Measurements from ENCODE around the gene CYP3A5.

CYP3A5 gene

DNA sequence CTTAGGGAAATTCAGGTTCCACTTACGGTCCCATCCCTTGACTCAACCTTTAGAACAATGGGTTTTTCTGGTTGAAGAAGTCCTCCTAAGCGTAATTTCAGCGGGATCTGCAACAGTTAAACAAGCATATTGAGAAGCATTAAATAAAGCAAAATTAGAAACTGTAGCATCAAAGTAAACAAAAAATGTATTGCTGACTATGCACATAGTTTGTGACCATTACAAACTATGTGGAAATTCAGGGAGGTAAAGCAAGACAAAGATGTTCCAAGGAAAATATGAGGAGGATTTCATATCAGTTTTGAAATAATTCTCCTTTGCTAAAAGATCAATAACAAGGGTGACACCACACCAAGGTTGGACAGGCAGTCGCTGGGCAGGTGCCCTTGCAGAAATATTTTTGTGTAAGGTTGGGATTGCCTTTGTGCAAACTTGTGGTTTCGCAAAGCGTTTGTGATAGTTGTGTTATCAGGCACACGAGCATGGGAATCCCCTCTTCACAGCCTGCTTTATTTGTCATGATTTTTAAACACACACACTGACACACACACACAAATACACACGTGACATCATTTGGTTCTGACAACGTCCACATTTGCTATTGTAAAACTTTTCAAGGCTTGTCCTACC is 5.4 kb upstream of the CYP3A5 start:
- H3K9me3 ChIP-seq = peaks cover 6% of the 10 kb centered on the region
- no peaks in the 10 kb centered on the region for H4K20me1 ChIP-seq
- H3K4me2 ChIP-seq = no peak overlapping the region
- H3K4me1 ChIP-seq = no peaks in the 10 kb centered on the region
- H3K36me3 ChIP-seq = no peaks in the 10 kb centered on the region
- no peaks in the 10 kb centered on the region for H3K27me3 ChIP-seq
- no peak overlapping the region for H3K4me3 ChIP-seq
- TF ChIP-seq Cebpa-rat (IDR thresholded peaks at IDR 0.05) = no peak
- H3K27ac ChIP-seq = no peak overlapping the region
- no peak overlapping the region for H3K9ac ChIP-seq

DNA sequence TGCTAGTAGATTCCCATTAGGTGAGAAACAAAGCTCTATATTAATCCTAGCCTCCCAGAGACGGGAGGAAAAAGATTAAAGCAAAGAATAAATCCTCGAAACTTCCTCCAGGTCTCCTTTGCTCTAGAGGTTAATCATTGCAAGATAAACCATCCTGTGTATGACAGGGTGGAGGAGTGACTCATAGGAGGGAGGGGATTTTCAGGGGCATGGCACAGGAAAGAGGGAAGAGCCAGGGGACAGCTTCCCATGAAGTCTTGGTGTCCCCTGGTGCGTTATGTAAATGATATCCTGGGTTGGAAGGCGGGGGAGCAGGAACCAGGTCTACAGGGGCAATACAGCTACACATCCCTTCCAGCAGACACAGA is 780 bp downstream of the CYP3A5 start:
- Histone ChIP-seq H3K4me3 (no peak overlapping the region), H4K20me1 (no peaks in the 10 kb centered on the region), H3K36me3 (no peaks in the 10 kb centered on the region), H3K9me3 (peaks cover 6% of the 10 kb centered on the region), H3K4me2 (no peak overlapping the region), H3K9ac (no peak overlapping the region), H3K4me1 (no peaks in the 10 kb centered on the region), H3K27me3 (no peaks in the 10 kb centered on the region), H3K27ac (no peak overlapping the region)
- no peak for TF ChIP-seq Cebpa-rat (IDR thresholded peaks at IDR 0.05)

DNA sequence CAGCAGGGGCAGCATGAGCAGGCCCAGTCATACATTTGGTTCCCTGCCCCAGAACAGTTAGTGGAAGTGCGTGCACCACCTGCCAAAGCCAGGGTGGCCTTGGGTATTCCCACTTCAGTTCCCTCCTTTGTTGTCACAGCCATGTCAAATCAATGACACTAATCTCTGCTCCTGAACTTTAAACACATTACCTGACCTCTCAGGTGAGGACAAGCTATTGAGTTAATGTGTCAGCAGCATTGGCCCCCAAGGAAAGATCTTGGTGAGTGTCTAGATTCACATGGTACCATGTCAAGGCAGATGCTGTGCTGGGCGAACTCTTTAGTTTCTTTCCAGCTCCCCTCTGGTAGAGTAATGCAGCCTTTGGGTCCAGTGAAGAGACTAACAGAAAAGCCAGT is 2.1 kb downstream of the CYP3A5 start:
- no peak for TF ChIP-seq Cebpa-rat (IDR thresholded peaks at IDR 0.05)

GRCh38 chr7:99677013-99677647 is 2.7 kb downstream of the CYP3A5 start:
- H3K27me3 ChIP-seq = no peaks in the 10 kb centered on the region
- no peak for TF ChIP-seq Cebpa-rat (IDR thresholded peaks at IDR 0.05)
- no peaks in the 10 kb centered on the region for H4K20me1 ChIP-seq
- no peak overlapping the region for H3K4me3 ChIP-seq
- H3K4me1 ChIP-seq = no peaks in the 10 kb centered on the region
- no peak overlapping the region for H3K4me2 ChIP-seq
- H3K9ac ChIP-seq = no peak overlapping the region
- no peaks in the 10 kb centered on the region for H3K36me3 ChIP-seq
- peaks cover 3% of the 10 kb centered on the region for H3K9me3 ChIP-seq
- no peak overlapping the region for H3K27ac ChIP-seq

More for the DNA sequence above, 2.1 kb downstream of the CYP3A5 start:
- Histone ChIP-seq H3K4me3 (no peak overlapping the region), H3K9ac (no peak overlapping the region), H3K9me3 (peaks cover 6% of the 10 kb centered on the region), H3K4me1 (no peaks in the 10 kb centered on the region), H3K27me3 (no peaks in the 10 kb centered on the region), H3K36me3 (no peaks in the 10 kb centered on the region), H3K4me2 (no peak overlapping the region), H3K27ac (no peak overlapping the region), H4K20me1 (no peaks in the 10 kb centered on the region)

DNA sequence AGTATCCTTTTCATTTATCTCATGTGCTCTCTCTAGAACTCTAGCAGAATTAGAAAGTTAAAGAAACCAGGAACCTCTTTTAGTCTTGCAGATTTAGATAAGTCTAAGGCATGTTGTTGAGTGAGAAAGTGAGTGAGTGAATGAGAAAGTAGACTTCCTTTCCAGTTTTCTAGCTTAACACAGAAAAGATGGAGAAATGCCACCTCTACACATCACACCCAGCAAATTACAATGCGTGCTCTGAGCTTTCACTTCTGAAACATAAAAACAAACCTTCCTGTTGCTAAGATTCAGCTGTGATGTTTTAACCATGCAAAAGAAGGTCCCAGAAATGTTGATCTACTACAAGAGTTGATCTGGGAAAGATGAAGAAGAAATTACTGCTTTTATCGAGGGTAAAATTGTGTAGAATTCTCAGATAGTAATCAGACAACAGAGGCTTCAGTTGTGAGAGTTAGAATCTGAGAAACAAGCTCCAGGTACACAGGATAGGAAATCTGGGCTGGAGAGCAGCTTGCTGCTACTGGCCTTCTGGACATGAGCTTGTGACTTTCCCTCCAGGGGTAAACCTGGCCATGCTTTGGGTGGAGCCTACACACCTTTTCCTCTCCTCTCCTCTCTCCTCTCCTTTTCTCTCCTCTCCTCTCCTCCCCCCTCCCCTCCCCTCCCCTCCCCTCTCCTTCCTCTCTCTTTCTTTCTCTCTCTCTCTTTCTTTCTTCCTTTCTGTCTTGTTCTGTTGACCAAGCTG is 4.6 kb downstream of the CYP3A5 start:
- Histone ChIP-seq H3K36me3 (no peaks in the 10 kb centered on the region), H3K9ac (no peak overlapping the region), H3K4me3 (no peak overlapping the region), H3K9me3 (no peaks in the 10 kb centered on the region), H3K27me3 (no peaks in the 10 kb centered on the region), H3K4me1 (no peaks in the 10 kb centered on the region), H4K20me1 (no peaks in the 10 kb centered on the region), H3K27ac (no peak overlapping the region), H3K4me2 (no peak overlapping the region)
- TF ChIP-seq Cebpa-rat (IDR thresholded peaks at IDR 0.05) = no peak

DNA sequence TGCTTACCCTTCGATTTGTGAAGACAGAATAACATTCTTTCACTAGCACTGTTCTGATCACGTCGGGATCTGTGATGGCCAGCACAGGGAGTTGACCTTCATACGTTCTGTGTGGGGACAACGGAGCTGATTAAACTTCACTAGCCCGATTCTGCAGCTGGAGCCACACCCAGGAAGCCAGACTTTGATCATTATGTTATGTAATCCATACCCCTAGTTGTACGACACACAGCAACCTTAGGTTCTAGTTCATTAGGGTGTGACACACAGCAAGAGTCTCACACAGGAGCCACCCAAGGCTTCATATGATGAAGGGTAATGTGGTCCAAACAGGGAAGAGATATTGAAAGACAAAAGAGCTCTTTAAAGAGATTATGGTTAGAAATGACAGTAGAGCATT is 7.2 kb downstream of the CYP3A5 start:
- Histone ChIP-seq H3K36me3 (no peaks in the 10 kb centered on the region), H3K4me1 (no peaks in the 10 kb centered on the region), H3K9ac (no peak overlapping the region), H3K9me3 (no peaks in the 10 kb centered on the region), H3K27me3 (no peaks in the 10 kb centered on the region), H3K4me3 (no peak overlapping the region), H3K4me2 (no peak overlapping the region), H4K20me1 (no peaks in the 10 kb centered on the region), H3K27ac (no peak overlapping the region)
- TF ChIP-seq Cebpa-rat (IDR thresholded peaks at IDR 0.05) = no peak

GRCh38 chr7:99669782-99670181 is 10.0 kb downstream of the CYP3A5 start:
- Histone ChIP-seq H3K36me3 (no peaks in the 10 kb centered on the region), H4K20me1 (no peaks in the 10 kb centered on the region), H3K9ac (no peak overlapping the region), H3K27ac (no peak overlapping the region), H3K9me3 (no peaks in the 10 kb centered on the region), H3K4me3 (no peak overlapping the region), H3K27me3 (no peaks in the 10 kb centered on the region), H3K4me2 (no peak overlapping the region), H3K4me1 (no peaks in the 10 kb centered on the region)
- TF ChIP-seq Cebpa-rat (IDR thresholded peaks at IDR 0.05) = no peak

DNA sequence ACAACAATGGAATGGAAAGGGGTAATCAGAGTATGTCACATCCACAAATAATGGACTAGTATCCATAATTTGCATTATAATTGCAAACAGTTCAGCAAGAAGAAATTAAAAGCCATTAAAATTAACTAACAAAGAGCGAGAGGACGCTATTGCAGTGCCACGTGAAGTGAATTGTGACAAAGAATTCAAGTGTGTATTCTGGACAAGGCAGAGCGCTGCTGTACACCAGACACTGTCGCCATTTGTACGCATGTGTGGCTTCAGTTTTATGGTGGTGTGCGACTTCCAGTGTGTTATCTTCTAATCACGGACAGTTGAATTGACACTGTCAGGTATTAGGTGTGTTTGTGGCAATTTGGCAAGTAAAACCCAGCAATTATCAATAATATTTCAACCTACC is 11.3 kb downstream of the CYP3A5 start:
- no peaks in the 10 kb centered on the region for H4K20me1 ChIP-seq
- no peak overlapping the region for H3K9ac ChIP-seq
- H3K9me3 ChIP-seq = no peaks in the 10 kb centered on the region
- no peak overlapping the region for H3K4me2 ChIP-seq
- no peaks in the 10 kb centered on the region for H3K4me1 ChIP-seq
- no peak overlapping the region for H3K4me3 ChIP-seq
- H3K27me3 ChIP-seq = no peaks in the 10 kb centered on the region
- no peak overlapping the region for H3K27ac ChIP-seq
- TF ChIP-seq Cebpa-rat (IDR thresholded peaks at IDR 0.05) = no peak
- no peaks in the 10 kb centered on the region for H3K36me3 ChIP-seq

DNA sequence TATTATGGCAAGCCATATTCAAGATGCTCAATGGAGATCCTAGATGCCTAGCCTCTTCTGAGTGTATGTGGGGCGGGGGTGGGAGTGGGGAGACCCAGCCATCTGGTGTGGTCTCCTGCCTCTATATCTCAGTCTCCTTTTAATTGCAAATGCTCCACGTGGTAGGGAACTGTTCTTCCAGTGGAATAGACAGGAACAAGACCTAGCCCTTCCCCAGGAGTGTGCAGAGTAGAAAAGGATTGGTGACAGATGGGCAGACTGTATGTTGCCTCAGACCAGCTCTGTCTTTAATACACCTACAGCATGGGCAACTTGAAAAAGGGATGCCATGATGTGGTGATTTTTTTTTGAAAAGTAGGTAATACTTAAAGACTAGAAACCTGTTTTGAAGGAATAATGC is 12.6 kb downstream of the CYP3A5 start:
- H3K9me3 ChIP-seq = no peaks in the 10 kb centered on the region
- no peaks in the 10 kb centered on the region for H3K4me1 ChIP-seq
- no peak overlapping the region for H3K9ac ChIP-seq
- no peak overlapping the region for H3K4me2 ChIP-seq
- H4K20me1 ChIP-seq = no peaks in the 10 kb centered on the region
- H3K27ac ChIP-seq = no peak overlapping the region
- no peak overlapping the region for H3K4me3 ChIP-seq
- no peaks in the 10 kb centered on the region for H3K27me3 ChIP-seq
- TF ChIP-seq Cebpa-rat (IDR thresholded peaks at IDR 0.05) = no peak
- H3K36me3 ChIP-seq = no peaks in the 10 kb centered on the region

DNA sequence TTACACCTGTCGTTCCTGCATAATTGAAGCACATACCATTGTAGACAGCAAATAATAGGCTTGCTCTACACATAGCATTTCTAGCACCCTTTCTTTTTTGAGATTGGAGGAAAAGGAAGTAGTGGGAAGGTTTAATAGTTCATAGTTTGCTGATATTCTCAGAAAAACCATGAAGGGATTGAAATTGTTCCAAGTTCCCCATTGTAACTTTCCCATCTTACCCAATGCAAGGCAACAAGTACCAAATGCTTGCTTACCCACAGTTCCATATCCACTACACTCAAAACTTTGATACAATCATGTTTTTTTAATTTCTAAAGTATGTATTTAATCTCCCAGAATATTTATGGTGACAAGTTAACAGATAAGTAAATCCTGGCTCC is 13.8 kb downstream of the CYP3A5 start:
- no peaks in the 10 kb centered on the region for H3K4me1 ChIP-seq
- no peaks in the 10 kb centered on the region for H3K9me3 ChIP-seq
- H3K4me2 ChIP-seq = no peak overlapping the region
- no peak overlapping the region for H3K4me3 ChIP-seq
- peaks cover 5% of the 10 kb centered on the region; the same call in 1 of the 2 replicates for H3K36me3 ChIP-seq
- H3K9ac ChIP-seq = no peak overlapping the region
- no peaks in the 10 kb centered on the region for H4K20me1 ChIP-seq
- no peak overlapping the region for H3K27ac ChIP-seq
- no peaks in the 10 kb centered on the region for H3K27me3 ChIP-seq
- no peak for TF ChIP-seq Cebpa-rat (IDR thresholded peaks at IDR 0.05)

Measured in BLaER1 (cell line).